HG03175 (cell line): ENCODE measurements around the gene RGS2.

Experiments used
- ATAC-seq: cut with Tn5 transposase; IDR thresholded peaks from one replicate; pipeline ENCODE4 v1.9.1; 2021; ENCODE audit warnings: mild to moderate bottlenecking, moderate library complexity; ENCODE audit not compliant: unreplicated experiment

RGS2 gene

DNA sequence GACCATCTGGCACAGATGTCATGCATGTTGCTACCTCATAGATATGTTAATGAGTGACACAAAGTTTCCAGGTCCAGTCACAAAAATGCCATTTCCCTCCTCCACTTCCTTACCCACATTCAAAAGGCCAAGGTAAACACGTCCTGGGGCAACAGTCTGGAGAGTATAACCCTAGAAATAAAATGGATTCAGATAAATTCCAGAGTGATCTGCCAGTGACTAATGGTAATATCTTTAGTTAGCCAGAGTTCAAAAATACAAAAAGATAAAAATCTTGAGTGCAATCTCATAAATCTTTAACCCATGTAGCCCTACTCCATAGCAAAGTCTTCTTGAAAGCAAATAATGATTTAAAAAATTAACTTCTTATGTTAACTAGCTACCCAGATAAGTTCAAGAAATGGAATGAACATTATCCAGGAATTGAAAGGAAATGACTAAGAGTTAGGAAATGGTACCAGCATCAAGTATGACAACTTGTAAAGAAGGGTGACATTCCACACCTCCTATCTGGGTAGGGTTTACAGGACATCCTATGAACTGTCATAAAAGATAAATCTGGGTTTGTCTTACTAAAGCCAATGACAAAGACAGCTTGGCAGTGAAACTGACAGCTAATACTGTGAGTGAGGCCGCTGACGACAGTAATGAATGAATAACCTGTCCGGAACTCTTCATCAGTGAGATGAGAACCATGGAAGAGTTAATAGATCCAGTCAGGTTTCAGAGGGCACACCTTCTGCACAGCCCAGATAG is 18.1 kb downstream of the RGS2 start:
- ATAC-seq = no peak

DNA sequence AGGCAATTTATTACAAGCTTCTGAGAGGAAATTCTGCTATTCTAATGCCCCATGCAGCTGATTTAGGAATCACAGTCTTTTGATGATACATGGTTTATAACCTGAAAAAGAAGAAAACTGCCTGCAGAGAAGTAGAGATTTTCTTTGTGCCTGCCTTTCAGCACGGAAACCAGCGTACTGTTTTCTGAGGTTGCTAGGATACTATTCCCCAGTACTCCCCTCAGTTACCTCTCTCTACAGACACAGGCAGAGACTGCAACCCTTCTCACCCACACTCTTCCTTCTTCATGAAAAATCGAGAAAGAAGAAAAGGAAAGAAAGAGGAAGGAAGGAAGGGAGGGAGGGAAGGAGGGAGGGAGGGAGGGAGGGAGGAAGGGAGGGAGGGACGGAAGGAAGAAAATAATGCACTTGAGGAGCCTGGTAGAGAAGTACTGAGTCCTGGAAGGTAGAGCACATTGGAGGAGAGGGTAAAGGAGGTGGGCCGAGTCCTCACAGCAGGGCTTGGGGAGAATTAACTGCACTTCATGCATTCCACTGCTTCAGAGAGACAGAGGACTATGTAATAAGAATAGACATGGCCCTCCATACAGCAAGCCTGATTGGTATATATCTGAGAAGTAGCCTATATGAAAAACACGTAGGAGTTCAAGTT is 21.9 kb downstream of the RGS2 start:
- ATAC-seq = no peak

DNA sequence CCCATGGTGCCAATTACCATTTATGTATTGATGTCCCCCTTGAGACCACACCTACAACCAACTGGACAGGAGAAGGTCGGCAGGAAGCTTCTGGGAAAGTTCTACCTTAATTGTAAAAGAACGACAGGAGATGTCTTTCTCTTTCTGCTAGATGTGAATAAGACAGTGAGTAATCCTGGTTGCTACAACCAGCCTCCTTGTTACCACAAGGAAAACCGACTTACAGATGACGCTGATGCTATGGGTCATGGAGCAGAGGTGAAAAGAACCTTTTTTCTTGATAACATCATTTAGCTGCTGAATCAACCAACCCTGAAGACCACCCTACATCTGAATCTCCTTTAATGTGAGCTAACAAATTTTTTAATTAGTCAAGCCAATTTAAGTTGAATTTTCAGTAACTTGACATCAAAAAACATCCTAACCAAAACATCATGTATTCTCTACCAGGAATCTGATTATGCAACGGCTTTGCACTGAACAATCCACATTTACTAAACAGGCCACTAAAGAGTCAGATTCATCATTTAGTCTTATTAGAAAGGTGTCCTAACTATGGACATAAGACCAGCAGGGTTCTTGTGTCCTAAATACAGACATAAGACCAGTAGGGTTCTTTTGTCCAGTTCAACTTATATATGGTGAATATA is 23.0 kb downstream of the RGS2 start:
- no peak for ATAC-seq

DNA sequence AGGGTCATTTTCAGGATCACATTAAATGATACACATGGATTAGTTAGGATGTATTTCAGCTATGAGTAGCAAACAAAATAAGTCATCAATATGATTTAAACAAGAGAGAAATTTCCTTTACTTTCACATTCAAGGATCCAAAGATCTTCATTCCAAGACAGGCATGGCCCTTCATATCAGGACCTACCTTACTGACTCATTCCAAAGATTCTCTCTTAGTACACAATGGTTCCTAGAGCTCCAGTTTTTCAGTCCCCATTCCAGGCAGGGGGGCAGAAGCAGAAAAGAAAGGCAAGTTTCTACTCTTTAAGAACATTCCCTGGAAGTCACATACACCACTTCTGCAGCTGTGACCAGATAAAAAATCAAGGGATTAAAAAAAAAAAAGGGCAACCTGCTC is 23.7 kb downstream of the RGS2 start:
- ATAC-seq = no peak

DNA sequence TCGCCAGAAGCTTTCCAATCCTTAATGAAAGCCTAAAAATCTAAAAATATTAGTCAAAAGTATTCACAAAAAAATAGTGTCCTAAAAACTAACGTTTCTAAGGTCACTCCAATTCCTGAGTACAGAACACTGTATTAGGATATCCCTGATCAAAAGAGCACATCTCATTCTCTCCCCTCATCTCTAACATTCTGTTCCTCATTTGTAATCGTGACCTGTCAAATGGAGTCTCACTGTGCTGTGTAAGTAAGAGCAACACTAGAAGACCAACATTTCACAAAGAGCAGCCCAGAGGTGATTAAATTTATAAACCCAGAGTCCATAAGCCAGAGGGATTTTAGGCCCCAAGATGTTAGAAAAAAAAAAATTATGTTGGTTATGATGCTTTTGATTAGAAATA is 26.3 kb downstream of the RGS2 start:
- ATAC-seq = no peak

DNA sequence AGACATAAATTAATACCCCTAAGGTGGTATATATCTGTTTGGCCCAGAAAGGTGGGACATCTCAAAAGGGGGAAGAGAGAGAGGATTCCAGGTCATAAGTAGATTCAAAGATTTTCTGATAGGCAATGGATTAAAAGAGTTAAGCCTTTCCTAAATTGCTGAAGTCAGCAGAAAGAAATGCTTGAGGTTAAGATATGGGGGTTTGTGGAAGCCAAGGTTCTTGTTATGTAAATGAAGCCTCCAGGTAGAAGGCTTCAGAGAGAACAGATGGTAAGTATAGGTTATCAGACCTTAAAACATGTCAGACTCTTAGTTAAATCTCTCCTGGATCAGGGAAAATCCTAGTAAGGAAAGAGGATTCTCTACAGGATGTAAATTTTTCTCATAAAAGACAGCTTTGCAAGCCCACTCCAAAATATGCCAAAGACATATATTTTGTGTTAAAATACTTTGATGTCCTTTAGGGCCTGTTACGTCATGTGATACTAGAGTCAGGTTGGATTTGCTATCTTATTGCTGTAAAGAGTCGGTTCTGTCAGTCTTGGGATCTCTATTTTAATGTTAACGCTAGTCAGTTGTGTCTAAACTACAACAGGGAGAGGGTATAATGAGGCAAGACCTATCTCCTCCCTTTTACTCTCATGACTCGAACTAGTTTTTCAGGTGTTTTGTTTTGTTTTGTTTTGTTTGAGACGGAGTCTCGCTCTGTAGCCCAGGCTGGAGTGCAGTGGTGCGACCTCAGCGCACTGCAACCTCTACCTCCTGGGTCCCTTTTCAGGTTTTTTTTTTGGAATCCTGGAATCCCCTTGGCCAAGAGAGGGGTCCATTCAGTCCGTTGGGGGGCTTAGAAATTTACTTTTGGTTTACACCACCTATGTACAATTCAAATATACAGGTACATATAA is 30.6 kb downstream of the RGS2 start:
- no peak for ATAC-seq

DNA sequence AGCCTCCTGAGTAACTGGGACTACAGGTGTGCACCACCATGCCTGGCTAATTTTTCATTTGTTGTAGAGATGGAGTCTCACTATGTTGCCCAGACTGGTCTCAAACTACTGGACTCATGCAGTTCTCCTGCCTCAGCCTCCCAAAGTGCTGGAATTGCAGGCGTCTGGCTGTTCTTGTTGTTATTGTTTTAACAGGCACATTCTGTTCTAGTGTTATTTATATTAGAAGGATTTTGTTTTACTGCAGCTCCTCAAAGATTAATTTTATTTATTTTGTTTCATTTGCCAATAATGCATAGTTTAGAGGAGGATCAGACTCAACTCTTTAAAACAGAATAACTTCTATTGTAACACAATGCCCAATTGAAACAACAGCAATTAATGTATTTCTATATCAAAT is 35.5 kb downstream of the RGS2 start:
- no peak for ATAC-seq

DNA sequence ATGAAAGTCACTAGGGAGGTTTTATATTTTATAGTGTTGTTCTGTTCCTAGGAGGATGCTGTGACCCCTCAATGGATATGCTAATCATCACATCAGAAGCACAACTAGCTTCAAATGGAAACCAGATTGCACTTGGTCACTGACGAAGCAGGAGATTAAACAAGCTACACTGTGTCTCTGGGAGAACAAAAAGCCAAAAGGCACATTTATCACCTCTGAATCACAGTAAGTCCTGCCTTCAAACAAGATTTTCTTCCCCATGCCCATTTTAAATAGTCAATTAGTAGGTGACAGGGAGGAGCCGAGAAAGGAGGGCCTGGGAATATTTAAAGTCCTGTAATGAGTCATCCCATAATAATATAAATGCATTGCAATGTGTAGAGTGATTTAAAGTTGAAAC is 38.1 kb downstream of the RGS2 start:
- ATAC-seq = no peak

DNA sequence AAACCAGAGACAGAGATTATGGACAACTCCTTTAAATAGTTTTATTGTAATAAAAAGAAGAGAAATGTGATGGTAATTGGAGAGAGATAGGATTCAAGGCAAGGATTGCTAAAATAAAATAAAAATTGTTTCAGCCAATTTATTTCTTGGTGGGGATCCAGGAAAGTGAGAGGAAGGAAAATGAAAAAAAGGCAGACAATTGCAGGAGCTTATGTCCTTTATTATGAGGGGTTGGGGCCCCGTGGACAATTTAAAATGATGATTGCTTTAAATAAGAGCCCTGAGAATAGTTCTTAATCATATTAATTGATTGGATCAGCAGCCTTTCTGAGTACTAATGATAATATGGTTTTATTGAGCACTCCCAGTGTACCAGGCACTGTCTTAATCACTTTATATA is 40.2 kb downstream of the RGS2 start:
- no peak for ATAC-seq

DNA sequence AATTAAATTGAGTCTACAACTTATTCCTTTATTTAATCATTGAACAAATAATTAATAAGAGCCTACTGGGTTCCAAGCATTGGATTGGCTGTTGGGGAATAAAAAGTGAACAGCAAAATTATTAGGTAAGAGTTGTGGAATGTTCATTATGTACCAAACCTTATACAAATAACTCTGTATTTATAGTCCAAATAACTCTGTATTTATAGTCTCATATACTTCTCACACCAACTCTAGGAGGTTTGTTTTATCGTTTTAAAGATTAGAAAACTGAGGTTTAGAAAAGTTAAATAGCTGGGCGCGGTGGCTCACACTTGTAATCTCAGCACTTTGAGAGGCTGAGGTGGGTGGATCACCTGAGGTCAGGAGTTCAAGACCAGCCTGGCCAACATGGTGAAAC is 40.6 kb downstream of the RGS2 start:
- no peak for ATAC-seq

DNA sequence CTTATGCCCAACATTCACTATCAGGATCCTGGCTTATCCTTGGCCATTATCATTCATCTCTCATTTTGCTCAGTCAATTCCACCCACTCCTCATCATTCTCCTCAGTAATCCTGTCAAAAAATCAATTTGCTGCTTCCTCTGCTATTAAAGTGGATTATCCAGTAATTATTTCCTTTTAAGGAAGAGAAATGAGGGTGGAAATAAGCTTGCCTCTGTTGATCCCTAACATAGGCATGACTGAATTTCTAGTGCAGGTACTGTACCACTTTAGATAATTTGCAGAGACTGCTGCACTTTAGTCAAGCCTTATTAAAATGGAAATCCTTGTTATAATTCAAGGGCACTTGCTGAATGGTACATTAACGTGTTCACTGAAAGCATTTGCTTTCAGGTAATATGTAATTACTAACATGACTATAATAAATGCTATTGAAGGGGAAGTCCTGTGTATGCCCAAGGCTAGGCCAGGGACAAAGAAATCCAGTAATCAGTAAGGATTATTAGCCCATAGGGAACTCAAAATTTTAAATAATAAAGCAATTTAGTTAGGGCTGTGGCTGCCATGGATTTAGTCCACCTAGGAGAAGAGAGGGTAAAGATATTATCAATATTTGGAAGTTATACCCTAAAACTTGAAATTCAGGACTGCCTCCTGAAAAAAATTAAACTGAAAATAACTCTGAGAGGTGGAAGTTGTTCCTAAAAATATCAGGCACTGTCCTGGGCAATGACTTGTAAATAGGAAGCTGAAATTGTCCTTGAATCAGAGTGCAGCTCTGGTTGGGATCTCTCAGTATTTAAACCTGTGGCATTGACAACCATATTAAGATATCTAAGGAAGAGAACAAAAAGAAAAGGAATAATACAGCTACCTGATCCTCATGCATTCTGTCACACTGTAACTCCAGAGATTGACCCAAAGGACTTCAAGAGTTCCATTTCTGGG is 43.4 kb downstream of the RGS2 start:
- ATAC-seq = no peak

DNA sequence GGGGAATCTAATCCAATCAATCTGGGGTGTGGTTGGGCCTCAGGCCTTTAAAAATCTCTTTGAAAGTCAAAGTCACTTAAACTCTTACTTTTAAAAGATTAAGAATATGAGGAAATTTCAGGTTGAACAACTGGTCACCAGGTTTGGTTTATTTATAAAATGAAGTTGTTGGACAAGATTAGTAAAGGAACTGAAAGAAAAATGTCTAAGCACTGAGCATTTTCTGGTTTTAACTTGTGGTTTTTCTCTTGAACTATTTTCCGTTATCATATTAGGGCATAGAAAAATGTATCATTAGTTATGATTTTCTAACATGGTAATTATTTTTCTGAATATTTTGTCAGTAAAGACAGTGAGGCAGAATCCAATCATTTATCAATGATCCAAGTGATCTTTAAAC is 49.6 kb downstream of the RGS2 start:
- no peak for ATAC-seq

DNA sequence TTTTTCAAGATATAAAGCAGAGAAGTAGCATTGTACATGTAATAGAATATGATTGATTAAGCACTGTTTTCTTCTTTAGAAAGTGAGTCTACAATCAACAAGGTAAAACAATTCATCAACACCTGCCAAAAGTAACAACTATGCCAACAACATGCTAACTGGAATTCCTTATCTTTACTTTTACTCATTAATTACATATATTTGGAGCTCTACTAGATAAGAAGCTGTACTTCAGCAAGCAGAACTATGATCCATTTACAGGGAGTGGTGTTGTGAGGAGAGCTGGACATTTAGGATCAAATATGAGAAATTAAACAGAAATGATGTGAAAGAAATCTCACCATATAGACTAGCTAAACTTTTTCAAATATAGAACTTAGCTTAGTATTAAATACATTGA is 51.0 kb downstream of the RGS2 start:
- ATAC-seq = no peak

DNA sequence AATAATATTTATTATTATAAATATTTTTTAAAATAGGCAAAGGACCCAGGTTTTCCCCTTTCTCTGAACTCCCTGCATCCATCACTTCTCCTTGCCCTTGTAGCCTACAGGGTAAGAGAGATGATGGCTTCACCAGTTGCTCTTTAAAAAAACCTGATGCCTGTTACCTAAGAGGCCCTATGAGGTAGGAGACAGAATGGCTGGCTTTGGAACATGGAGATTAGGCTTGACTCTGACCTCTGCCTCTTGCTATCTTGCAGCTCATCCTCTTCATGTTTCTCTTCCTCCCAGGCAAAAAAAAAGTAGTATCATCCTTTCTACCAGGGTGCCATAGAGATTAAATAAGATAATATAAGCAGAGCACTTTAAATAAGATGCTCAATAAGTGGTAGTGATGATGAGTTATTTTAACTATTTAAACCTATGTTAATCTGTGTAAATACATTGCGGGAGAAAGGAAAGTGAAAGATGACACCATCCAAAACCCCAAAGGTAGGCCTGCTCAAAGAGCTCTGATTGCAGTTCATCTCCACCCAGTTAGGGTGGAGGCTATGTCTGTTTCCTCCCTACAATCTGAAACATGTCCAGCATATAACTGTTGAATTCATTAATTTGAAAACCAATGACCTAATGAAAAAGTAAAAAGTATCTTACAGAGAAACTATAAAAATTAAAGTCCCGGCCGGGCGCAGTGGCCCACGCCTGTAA is 51.8 kb downstream of the RGS2 start:
- ATAC-seq = no peak

DNA sequence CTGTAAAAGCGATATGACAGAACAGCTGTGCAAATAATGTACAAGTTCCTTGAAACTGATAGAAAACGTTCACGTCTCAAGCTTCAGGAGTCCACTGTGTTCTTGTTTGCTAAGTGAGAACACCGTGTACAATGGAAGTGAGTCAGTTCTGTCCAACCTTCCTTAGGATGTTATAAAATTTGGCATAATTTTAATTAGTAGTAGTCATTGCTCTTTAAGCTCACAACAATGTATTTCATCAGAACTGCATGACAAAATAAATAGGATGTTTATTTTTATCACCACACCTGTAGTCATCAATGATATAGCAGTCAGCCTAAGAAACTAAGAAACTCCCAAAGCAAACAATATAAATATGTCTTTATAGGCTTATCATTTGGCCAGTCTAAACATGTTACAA is 53.0 kb downstream of the RGS2 start:
- ATAC-seq = no peak
